SK-N-SH (cell line): ENCODE results near the gene SLC34A3.

ENCODE experiments used
- CTCF ChIP-seq: fragments of 200-600 bp; sonication (generic); IDR thresholded peaks from 2 replicates; pipeline ENCODE4 v1.6.1; 2017; ENCODE audit warnings: antibody characterized with exemption, mild to moderate bottlenecking, moderate library complexity
- ELF1 ChIP-seq: IDR thresholded peaks from 2 replicates; pipeline ENCODE4 v1.4.0; 2012
- MXI1 ChIP-seq: IDR thresholded peaks from 2 replicates; pipeline ENCODE4 v1.6.1; 2012; ENCODE audit warnings: mild to moderate bottlenecking, low read depth, low read length, improper control_type of control experiment
- NRF1 ChIP-seq: IDR thresholded peaks from 2 replicates; pipeline ENCODE4 v1.6.1; 2012; ENCODE audit warnings: low read depth, mild to moderate bottlenecking, low read length
- POLR2AphosphoS5 ChIP-seq: IDR thresholded peaks from 2 replicates; pipeline ENCODE4 v1.6.1; 2012; ENCODE audit warnings: low read depth, low read length
- SMC3 ChIP-seq: IDR thresholded peaks from 2 replicates; pipeline ENCODE4 v1.6.1; 2012; ENCODE audit warnings: low read depth, low read length, improper control_type of control experiment
- TAF1 ChIP-seq: IDR thresholded peaks from 2 replicates; pipeline ENCODE4 v1.6.1; 2012; ENCODE audit warnings: low read depth, mild to moderate bottlenecking, low read length, moderate library complexity, borderline replicate concordance
- USF1 ChIP-seq: IDR thresholded peaks from 2 replicates; pipeline ENCODE4 v1.4.0; 2012; ENCODE audit warnings: low read depth, borderline replicate concordance
- TF ChIP-seq, protein P1 (sequence below): IDR thresholded peaks from 2 replicates; pipeline ENCODE4 v1.6.1; 2012; ENCODE audit warnings: mild to moderate bottlenecking, low read depth, low read length, moderate library complexity
- TF ChIP-seq, protein P2 (sequence below): fragments of 150-350 bp; IDR thresholded peaks from 2 replicates; pipeline ENCODE4 v1.6.1; 2017; ENCODE audit warnings: antibody characterized with exemption, low read length, low read depth, borderline replicate concordance
- TF ChIP-seq, protein P3 (sequence below): IDR thresholded peaks from 2 replicates; pipeline ENCODE4; 2012

DNA sequence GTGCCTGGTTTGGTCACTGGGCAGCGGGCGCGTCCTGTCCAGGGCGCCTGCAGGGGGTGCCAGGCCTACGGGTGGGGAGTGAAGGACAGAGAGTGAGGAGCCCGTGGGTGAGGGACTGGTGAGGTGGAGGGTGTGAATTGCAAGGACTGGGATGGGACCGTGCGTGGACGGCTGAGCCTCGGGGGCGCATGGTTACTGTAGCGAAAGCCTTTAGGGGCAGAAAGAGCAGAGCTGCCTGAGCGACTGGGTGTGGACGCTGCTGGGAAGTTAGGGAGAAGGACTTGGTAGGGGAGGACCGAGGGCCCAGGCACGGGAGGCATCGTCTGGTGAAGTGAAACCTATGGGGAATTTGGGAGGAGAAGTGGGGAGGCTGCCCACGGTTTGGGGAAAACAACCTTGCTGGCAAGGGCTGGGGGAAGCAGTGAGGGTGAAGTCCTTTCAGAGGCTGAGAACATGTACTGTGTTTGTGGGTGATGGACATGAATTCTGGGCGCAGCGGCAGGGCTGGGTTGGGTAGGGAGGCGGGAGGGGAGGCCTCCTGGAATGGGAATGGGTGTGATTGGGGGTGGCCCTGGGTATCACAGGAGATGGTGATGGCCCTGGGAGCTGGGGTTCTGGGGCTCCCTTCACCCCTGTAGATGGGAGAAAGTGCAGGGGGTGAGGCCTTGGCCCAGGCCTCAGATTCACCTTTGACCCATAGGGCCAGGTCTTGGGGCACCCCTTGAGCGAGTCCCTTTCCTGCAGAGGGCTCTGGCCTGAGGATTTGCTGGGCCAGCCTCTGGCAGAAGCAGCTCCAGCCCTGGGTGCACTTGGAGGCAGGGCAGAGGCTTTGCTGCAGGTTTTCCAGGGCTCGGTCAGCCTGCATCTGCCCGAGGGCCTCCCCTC, 45.1 kb downstream of the SLC34A3 start:
- TF ChIP-seq CTCF (peak; percentile 9; the same call in 1 of the 2 replicates), TAF1 (no peak), SMC3 (no peak), USF1 (no peak), MXI1 (no peak), POLR2AphosphoS5 (no peak), NRF1 (no peak), ELF1 (no peak)
- TF ChIP-seq, protein P1, sequence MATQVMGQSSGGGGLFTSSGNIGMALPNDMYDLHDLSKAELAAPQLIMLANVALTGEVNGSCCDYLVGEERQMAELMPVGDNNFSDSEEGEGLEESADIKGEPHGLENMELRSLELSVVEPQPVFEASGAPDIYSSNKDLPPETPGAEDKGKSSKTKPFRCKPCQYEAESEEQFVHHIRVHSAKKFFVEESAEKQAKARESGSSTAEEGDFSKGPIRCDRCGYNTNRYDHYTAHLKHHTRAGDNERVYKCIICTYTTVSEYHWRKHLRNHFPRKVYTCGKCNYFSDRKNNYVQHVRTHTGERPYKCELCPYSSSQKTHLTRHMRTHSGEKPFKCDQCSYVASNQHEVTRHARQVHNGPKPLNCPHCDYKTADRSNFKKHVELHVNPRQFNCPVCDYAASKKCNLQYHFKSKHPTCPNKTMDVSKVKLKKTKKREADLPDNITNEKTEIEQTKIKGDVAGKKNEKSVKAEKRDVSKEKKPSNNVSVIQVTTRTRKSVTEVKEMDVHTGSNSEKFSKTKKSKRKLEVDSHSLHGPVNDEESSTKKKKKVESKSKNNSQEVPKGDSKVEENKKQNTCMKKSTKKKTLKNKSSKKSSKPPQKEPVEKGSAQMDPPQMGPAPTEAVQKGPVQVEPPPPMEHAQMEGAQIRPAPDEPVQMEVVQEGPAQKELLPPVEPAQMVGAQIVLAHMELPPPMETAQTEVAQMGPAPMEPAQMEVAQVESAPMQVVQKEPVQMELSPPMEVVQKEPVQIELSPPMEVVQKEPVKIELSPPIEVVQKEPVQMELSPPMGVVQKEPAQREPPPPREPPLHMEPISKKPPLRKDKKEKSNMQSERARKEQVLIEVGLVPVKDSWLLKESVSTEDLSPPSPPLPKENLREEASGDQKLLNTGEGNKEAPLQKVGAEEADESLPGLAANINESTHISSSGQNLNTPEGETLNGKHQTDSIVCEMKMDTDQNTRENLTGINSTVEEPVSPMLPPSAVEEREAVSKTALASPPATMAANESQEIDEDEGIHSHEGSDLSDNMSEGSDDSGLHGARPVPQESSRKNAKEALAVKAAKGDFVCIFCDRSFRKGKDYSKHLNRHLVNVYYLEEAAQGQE, result no peak
- TF ChIP-seq, protein P2, sequence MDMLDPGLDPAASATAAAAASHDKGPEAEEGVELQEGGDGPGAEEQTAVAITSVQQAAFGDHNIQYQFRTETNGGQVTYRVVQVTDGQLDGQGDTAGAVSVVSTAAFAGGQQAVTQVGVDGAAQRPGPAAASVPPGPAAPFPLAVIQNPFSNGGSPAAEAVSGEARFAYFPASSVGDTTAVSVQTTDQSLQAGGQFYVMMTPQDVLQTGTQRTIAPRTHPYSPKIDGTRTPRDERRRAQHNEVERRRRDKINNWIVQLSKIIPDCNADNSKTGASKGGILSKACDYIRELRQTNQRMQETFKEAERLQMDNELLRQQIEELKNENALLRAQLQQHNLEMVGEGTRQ, result no peak
- TF ChIP-seq, protein P3, sequence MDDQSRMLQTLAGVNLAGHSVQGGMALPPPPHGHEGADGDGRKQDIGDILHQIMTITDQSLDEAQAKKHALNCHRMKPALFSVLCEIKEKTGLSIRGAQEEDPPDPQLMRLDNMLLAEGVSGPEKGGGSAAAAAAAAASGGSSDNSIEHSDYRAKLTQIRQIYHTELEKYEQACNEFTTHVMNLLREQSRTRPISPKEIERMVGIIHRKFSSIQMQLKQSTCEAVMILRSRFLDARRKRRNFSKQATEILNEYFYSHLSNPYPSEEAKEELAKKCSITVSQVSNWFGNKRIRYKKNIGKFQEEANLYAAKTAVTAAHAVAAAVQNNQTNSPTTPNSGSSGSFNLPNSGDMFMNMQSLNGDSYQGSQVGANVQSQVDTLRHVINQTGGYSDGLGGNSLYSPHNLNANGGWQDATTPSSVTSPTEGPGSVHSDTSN, result no peak
